Testis (tissue), 2 donors: ENCODE data around the gene GALNT11.

ENCODE experiments used
- CTCF ChIP-seq, 3 experiments: fragments of 450-650 bp in 2 of 3; fragments of 200-600 bp in 1 of 3; sonication (generic) in 1 of 3; IDR thresholded peaks; one replicate each; pipeline ENCODE4 v1.5.1; 2016 to 2019; ENCODE audit warnings: antibody characterized with exemption in 3 of 3, mild to moderate bottlenecking in 2 of 3, moderate library complexity in 1 of 3
- POLR2A ChIP-seq: fragments of 450-650 bp; IDR thresholded peaks from one replicate; pipeline ENCODE4 v1.6.1; 2017; ENCODE audit warnings: antibody characterized with exemption, mild to moderate bottlenecking, moderate library complexity

GRCh38 chr7:151981223-151981622 lies 44.3 kb upstream of the GALNT11 start:
- TF ChIP-seq CTCF (IDR thresholded peaks at IDR 0.05) (no peak), POLR2A (no peak)
